Coronary artery (tissue), 2 donors: ENCODE results near the gene SPRY1.

Experiments
- DNase-seq: peaks from one replicate; pipeline ENCODE4 v3.0.0-alpha.2; 2017; ENCODE audit warnings: low spot score
- H3K27ac ChIP-seq, 2 donors: fragments of 200-600 bp; sonication (generic); one replicate each; pipeline ENCODE4 v1.5.1; 2016 to 2019
- H3K4me3 ChIP-seq: fragments of 200-600 bp; sonication (generic); 2 replicates; pipeline ENCODE4 v1.5.1; 2016; ENCODE audit warnings: mild to moderate bottlenecking, moderate library complexity
- TF ChIP-seq, protein P1 (sequence below): fragments of 200-600 bp; sonication (generic); IDR thresholded peaks from one replicate; pipeline ENCODE4 v1.5.1; 2019; ENCODE audit warnings: antibody characterized with exemption

SPRY1 gene

DNA sequence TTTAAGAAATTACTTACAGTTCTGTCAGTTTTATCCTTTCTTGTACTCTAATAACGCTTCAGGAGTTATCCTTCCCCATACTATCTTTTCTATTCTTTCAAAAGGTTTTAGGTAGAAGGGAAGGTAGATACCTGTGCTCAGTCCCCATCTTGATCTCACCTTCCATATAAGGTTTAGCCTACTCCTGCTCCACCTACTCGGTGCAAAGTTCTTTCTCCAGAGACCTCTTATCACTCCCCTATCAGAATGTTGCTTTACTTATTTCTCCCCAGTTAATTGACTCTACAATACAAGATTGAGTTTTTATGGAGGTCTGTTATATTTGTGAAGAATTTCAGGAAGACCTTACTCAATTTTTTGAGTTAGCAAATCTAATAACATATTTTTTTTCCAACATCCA lies 33.9 kb downstream of the SPRY1 start:
- DNase-seq = no peak
- TF ChIP-seq, protein P1, sequence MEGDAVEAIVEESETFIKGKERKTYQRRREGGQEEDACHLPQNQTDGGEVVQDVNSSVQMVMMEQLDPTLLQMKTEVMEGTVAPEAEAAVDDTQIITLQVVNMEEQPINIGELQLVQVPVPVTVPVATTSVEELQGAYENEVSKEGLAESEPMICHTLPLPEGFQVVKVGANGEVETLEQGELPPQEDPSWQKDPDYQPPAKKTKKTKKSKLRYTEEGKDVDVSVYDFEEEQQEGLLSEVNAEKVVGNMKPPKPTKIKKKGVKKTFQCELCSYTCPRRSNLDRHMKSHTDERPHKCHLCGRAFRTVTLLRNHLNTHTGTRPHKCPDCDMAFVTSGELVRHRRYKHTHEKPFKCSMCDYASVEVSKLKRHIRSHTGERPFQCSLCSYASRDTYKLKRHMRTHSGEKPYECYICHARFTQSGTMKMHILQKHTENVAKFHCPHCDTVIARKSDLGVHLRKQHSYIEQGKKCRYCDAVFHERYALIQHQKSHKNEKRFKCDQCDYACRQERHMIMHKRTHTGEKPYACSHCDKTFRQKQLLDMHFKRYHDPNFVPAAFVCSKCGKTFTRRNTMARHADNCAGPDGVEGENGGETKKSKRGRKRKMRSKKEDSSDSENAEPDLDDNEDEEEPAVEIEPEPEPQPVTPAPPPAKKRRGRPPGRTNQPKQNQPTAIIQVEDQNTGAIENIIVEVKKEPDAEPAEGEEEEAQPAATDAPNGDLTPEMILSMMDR = no peak
- H3K4me3 ChIP-seq = no peak overlapping the region
- H3K27ac ChIP-seq = no peak overlapping the region

DNA sequence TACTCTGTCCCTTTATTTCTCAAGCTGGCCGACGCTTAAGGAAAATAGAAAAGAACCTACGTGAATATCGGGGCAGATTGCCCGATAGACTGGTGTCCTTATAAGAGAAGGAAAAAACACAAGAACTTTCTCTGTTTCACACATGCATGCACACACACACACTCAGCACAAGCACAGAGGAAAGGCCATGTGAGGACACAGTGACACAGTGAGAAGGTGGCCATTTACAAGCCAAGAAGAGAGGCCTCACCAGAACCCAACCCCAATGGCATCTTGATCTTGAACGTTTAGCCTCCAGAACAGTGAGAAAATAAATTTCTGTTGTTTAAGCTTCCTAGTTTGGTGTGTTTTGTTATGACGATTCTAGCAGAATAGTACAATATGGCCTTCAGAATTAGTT lies 37.0 kb downstream of the SPRY1 start:
- no peak overlapping the region for H3K4me3 ChIP-seq
- DNase-seq = no peak
- TF ChIP-seq, protein P1 = no peak
- H3K27ac ChIP-seq = no peak overlapping the region

DNA sequence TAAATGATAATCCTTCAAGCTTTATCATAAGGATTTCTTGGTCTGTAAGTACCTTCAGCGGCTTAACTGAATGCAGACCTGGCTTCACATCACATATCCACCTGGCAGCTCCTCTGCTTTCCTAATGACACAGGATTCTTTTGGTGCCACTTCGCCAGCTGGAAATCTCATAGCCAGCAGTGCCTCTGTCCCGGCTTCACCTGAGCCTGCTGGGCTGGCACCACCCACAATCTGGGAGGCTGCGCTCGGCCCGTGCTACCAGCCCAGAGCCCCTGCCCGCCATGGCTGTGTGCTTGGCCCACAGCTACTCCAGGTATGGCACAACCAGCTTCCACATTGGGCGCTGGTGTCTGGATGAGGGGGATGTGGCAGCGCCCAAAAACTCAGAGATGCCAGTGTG lies 37.4 kb downstream of the SPRY1 start:
- TF ChIP-seq, protein P1 = no peak

DNA sequence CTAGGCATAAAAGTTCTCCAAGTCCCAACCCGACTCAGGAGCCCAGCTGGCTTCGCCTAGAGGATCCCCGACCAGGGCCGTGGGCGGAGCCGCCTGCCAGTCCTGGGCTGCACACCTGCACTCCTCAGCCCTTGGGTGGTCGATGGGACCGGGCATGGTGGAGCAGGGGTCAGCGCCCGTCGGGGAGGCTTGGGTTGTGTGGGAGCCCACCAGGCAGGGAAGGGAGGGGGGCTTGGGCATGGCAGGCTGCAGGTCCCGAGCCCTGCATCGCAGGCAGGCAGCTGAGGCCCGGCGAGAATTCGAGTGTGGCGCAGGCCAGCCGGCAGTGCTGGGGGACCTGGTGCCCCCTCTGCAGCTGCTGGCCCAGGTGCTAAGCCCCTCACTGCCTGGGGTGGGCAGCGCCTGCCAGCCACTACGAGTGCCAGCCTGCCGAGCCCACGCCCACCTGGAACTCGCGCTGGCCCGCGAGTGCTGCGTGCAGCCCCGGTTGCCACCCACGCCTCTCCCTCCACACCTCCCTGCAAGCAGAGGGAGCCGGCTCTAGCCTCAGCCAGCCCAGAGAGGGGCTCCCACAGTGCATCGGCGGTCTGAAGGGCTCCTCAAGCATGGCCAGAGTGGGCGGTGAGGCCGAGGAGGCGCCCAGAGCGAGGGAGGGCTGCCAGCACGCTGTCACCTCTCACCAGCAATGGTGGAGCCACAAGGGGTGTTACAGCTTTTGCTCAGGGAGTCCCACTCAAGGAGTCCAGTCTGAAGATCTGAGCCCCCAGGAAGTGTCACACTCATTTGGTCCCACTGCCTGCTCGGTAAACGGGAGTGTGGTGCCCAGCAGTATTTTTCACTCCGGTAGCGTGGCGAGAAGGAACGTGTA lies 38.9 kb downstream of the SPRY1 start:
- Histone ChIP-seq H3K27ac (no peak overlapping the region), H3K4me3 (no peak overlapping the region)
- no peak for DNase-seq
- TF ChIP-seq, protein P1 = no peak

More for the DNA sequence above, 37.4 kb downstream of the SPRY1 start:
- H3K4me3 ChIP-seq = no peak overlapping the region
- no peak for DNase-seq
- no peak overlapping the region for H3K27ac ChIP-seq

DNA sequence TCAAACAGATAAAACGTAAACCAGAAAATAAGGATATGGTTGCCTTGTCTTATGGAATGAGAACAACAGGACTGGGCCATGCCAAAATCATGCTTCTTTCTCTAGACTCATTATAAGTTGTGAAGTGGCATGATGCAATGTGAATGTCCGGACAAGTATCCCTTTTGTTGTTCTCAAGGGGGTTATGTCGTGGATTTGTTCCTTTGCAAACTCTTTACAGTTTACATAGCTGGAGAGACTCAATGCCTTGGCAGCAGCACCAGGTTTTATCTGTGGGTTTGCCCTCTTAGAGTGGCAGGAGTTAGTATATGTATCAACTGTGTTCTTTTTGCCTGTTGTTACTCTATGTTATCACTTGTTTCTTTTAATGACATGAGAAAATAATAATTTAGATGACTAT lies 41.4 kb downstream of the SPRY1 start:
- Histone ChIP-seq H3K4me3 (no peak overlapping the region), H3K27ac (no peak overlapping the region)
- DNase-seq = no peak
- TF ChIP-seq, protein P1 = no peak

DNA sequence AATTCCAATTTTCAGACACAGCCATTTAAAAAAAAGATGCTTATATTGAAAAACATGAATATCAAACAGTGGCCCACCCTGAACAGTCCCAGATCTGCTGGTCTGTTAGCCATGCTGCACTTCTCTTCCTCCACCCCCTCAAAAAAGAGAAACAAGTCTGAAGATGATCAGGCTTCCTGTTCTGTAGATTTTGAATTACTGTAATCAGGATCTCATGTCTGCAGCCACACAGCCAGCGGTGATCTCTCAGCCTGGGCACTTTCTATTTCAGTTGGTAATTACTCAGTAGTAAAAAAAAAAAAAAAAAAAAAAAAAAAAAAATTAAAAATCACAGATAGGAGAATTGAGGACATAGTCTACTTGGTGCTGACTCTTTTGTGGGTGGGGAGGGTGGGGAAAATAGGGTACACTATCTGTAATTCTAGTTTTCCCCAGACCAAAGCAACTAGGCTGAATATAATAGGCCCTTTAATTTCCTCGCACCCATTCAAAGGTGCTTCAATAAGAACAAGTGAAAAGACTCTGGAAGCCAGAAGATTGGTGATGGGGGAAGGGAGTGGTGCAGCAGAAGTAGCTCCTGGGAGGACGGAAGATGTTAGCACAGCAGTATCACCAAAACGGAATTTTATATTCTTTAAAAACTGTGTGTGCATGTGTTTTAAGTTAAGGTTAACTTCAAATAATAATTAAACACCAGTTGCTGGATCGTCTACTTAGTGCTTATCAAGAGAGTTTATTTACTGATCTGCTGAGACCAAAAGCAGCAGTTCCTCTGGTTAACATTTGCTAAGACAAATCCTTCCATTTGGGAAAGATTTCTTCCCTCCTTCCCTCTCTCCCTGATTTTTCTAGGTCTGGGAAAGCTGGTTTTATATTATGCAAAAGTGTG lies 47.0 kb downstream of the SPRY1 start:
- TF ChIP-seq, protein P1 = no peak
- Histone ChIP-seq H3K27ac (peak overlapping the region in 1 of 2 donors; percentile 24), H3K4me3 (peak overlapping the region; percentile 27)
- DNase-seq = no peak
